Loucy (cell line): ENCODE data around the gene AMPD2.

Experiments
- EZH2phosphoT487 ChIP-seq: fragments of 200-600 bp; IDR thresholded peaks from 2 replicates; pipeline ENCODE4 v1.6.1; 2018; ENCODE audit warnings: antibody characterized with exemption, mild to moderate bottlenecking, moderate library complexity, borderline replicate concordance
- TF ChIP-seq, protein P1 (sequence below): fragments of 200-600 bp; sonication (generic); conservative IDR thresholded peaks from 2 replicates; pipeline ENCODE4 v1.5.1; 2014; ENCODE audit warnings: mild to moderate bottlenecking, antibody characterized with exemption, low read length

DNA sequence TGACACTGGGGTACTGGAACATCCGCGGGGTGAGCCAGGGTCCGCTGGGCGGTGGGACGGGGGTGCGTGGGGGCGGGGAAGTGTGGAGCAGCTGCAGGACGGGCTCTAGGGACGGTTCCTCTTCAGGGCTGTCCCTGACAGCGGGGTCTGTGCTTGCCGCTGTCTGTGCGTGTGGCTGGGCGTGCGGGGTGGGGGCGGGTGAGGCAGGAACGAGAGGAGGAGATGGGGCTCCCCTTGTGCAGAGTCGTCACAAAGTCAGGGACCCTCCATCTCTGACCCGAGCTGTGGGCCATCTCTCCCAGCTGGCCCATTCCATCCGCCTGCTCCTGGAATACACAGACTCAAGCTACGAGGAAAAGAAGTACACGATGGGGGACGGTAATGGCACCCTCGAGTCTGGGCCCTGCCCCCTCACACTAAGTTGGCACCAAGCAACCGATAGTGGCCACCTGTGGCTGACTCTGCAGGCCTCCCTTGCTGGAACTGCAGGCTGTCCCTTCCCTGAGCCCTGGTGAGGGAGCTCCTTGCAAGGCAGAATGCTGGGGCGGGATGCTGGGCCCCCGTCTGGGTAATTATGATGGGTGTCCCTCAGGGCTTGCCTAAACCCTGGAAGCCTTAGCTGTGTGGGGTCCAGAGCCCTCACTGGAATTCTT lies 48.6 kb downstream of the AMPD2 start:
- TF ChIP-seq, protein P1, sequence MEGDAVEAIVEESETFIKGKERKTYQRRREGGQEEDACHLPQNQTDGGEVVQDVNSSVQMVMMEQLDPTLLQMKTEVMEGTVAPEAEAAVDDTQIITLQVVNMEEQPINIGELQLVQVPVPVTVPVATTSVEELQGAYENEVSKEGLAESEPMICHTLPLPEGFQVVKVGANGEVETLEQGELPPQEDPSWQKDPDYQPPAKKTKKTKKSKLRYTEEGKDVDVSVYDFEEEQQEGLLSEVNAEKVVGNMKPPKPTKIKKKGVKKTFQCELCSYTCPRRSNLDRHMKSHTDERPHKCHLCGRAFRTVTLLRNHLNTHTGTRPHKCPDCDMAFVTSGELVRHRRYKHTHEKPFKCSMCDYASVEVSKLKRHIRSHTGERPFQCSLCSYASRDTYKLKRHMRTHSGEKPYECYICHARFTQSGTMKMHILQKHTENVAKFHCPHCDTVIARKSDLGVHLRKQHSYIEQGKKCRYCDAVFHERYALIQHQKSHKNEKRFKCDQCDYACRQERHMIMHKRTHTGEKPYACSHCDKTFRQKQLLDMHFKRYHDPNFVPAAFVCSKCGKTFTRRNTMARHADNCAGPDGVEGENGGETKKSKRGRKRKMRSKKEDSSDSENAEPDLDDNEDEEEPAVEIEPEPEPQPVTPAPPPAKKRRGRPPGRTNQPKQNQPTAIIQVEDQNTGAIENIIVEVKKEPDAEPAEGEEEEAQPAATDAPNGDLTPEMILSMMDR: no peak
- TF ChIP-seq EZH2phosphoT487: no peak
